ENCODE data around the gene DBT.

The DBT gene

DNA sequence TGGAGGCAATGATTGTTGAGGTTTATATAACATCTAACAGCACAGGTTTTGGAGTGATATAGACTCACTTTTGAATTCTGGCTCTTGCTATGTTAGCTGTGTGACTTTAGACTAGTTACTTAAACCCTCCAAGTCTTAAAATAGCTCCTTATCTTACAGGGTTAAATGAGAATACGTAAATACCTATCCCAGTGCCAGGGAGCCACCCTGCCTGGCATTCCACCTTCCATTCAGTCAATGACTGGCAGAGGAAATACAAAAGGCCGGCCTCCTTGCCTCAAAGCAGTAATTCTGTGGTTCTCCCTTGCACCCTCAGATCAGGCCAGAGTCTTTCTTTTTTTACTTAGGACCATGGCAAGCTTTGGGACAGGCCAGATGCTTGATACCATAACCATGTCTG lies 31.8 kb downstream of the DBT start (continued):
- TF ChIP-seq ZNF214 (tag by site-specific recombination; IDR thresholded peaks at IDR 0.05; ENCODE audit: borderline replicate concordance) (no peak), ZNF426 (tag by site-specific recombination; IDR thresholded peaks at IDR 0.05) (no peak), ZNF423 (tag by site-specific recombination; IDR thresholded peaks at IDR 0.05) (no peak), ZNF174 (tag by site-specific recombination; IDR thresholded peaks at IDR 0.05) (no peak), ZNF292 (tag by site-specific recombination; IDR thresholded peaks at IDR 0.05; ENCODE audit: borderline replicate concordance, low read depth) (no peak)

GRCh38 chr1:100215101-100215500 lies 34.5 kb downstream of the DBT start:
- no peak overlapping the region for H3K27ac ChIP-seq (ENCODE audit: extremely low read depth, low read depth, low read length)
- peaks cover 21 to 62% of the 10 kb centered on the region in 2 experiments for H3K36me3 ChIP-seq (ENCODE audit: control insufficient read depth in 2 of 2, insufficient read depth in 1 of 2, low read length in 2 of 2)
- no peak overlapping the region for H3K4me3 ChIP-seq (ENCODE audit: low read depth, low read length)
- TF ChIP-seq PRDM1 (tag by site-specific recombination; IDR thresholded peaks at IDR 0.05) (no peak), ZNF623 (tag by site-specific recombination; IDR thresholded peaks at IDR 0.05) (no peak), HOXC10 (CRISPR knock-in tag; IDR thresholded peaks at IDR 0.05) (no peak), ZNF433 (tag by site-specific recombination; IDR thresholded peaks at IDR 0.05; ENCODE audit: low read depth) (no peak), PATZ1 (tag by site-specific recombination; IDR thresholded peaks at IDR 0.05) (no peak), ZNF529 (tag by site-specific recombination; IDR thresholded peaks at IDR 0.05; ENCODE audit: insufficient replicate concordance) (no peak), ZNF571 (tag by site-specific recombination; IDR thresholded peaks at IDR 0.05) (no peak), EGR2 (tag by site-specific recombination; IDR thresholded peaks at IDR 0.05; ENCODE audit: low read depth) (no peak), ZNF248 (tag by site-specific recombination; IDR thresholded peaks at IDR 0.05) (no peak)
- TF ChIP-seq, protein P1, sequence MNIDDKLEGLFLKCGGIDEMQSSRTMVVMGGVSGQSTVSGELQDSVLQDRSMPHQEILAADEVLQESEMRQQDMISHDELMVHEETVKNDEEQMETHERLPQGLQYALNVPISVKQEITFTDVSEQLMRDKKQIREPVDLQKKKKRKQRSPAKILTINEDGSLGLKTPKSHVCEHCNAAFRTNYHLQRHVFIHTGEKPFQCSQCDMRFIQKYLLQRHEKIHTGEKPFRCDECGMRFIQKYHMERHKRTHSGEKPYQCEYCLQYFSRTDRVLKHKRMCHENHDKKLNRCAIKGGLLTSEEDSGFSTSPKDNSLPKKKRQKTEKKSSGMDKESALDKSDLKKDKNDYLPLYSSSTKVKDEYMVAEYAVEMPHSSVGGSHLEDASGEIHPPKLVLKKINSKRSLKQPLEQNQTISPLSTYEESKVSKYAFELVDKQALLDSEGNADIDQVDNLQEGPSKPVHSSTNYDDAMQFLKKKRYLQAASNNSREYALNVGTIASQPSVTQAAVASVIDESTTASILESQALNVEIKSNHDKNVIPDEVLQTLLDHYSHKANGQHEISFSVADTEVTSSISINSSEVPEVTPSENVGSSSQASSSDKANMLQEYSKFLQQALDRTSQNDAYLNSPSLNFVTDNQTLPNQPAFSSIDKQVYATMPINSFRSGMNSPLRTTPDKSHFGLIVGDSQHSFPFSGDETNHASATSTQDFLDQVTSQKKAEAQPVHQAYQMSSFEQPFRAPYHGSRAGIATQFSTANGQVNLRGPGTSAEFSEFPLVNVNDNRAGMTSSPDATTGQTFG (tag by site-specific recombination; IDR thresholded peaks at IDR 0.05; ENCODE audit: borderline replicate concordance), result no peak
- no peaks in the 10 kb centered on the region for H3K9me3 ChIP-seq (ENCODE audit: control insufficient read depth, insufficient read depth, low read depth, low read length)
- ChIA-PET POLR2A (interaction anchor here (0.7 kb wide), 1 partner anchor 139 kb away, joined by 3 read pairs; no protein-coding TSS in a partner anchor), CTCF (interaction anchor here (0.9 kb wide), 1 partner anchor 9 kb away, joined by 7 read pairs; no protein-coding TSS in a partner anchor)
- no peaks in the 10 kb centered on the region for H3K4me1 ChIP-seq (ENCODE audit: control insufficient read depth, insufficient read depth, low read length)

DNA sequence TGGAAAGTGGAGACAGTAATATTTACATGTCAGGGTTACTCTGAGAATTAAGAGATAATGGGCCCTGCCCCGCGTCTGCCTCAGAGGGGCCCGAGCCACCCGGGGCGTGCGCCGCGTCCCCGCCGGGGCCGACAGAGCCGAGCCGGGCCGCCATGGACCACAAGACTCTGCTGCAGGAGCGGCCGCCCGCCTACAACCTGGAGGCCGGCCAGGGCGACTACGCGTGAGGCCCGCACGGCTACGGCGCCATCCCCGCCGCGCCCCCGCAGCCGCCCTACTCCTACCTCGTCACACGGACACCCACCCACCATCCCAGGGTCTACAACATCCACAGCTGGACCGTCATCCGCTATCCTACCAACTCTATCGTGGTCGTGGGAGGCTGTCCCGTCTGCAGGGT lies 36.5 kb downstream of the DBT start:
- no peaks in the 10 kb centered on the region for H3K4me1 ChIP-seq (ENCODE audit: control insufficient read depth, insufficient read depth, low read length)
- no peak for TF ChIP-seq ZNF544 (tag by site-specific recombination; IDR thresholded peaks at IDR 0.05)
- TF ChIP-seq ZNF24 (tag by site-specific recombination; IDR thresholded peaks at IDR 0.05), result no peak
- TF ChIP-seq, protein P2, sequence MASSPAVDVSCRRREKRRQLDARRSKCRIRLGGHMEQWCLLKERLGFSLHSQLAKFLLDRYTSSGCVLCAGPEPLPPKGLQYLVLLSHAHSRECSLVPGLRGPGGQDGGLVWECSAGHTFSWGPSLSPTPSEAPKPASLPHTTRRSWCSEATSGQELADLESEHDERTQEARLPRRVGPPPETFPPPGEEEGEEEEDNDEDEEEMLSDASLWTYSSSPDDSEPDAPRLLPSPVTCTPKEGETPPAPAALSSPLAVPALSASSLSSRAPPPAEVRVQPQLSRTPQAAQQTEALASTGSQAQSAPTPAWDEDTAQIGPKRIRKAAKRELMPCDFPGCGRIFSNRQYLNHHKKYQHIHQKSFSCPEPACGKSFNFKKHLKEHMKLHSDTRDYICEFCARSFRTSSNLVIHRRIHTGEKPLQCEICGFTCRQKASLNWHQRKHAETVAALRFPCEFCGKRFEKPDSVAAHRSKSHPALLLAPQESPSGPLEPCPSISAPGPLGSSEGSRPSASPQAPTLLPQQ (tag by site-specific recombination; IDR thresholded peaks at IDR 0.05), result no peak
- TF ChIP-seq ZNF473 (tag by site-specific recombination; IDR thresholded peaks at IDR 0.05), result no peak
- no peak for TF ChIP-seq ZXDB (tag by site-specific recombination; IDR thresholded peaks at IDR 0.05)
- no peak overlapping the region for H3K27ac ChIP-seq (ENCODE audit: extremely low read depth, low read depth, low read length)
- H3K36me3 ChIP-seq (ENCODE audit: control insufficient read depth in 2 of 2, insufficient read depth in 1 of 2, low read length in 2 of 2), result peaks cover 29 to 66% of the 10 kb centered on the region in 2 experiments
- no peak overlapping the region for H3K4me3 ChIP-seq (ENCODE audit: low read depth, low read length)
- ChIA-PET CTCF (no interaction called here), POLR2A (no interaction called here)
- H3K9me3 ChIP-seq (ENCODE audit: control insufficient read depth, insufficient read depth, low read depth, low read length), result no peaks in the 10 kb centered on the region
